GM10266 (cell line): Measurements from ENCODE around the gene PARD6B.

Experiments used
- DNase-seq: peaks from one replicate; pipeline ENCODE4 v3.0.0; 2012; ENCODE audit errors: extremely low spot score
- TF ChIP-seq, protein P1 (sequence below): IDR thresholded peaks from 2 replicates; pipeline ENCODE4 v1.5.1; 2012; ENCODE audit warnings: mild to moderate bottlenecking, low read depth; ENCODE audit not compliant: control insufficient read depth, insufficient read depth; ENCODE audit errors: missing control alignments

The PARD6B gene

GRCh38 chr20:50721881-50722281 lies 9.5 kb upstream of the PARD6B start:
- TF ChIP-seq, protein P1, sequence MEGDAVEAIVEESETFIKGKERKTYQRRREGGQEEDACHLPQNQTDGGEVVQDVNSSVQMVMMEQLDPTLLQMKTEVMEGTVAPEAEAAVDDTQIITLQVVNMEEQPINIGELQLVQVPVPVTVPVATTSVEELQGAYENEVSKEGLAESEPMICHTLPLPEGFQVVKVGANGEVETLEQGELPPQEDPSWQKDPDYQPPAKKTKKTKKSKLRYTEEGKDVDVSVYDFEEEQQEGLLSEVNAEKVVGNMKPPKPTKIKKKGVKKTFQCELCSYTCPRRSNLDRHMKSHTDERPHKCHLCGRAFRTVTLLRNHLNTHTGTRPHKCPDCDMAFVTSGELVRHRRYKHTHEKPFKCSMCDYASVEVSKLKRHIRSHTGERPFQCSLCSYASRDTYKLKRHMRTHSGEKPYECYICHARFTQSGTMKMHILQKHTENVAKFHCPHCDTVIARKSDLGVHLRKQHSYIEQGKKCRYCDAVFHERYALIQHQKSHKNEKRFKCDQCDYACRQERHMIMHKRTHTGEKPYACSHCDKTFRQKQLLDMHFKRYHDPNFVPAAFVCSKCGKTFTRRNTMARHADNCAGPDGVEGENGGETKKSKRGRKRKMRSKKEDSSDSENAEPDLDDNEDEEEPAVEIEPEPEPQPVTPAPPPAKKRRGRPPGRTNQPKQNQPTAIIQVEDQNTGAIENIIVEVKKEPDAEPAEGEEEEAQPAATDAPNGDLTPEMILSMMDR, result no peak
- DNase-seq, result no peak

DNA sequence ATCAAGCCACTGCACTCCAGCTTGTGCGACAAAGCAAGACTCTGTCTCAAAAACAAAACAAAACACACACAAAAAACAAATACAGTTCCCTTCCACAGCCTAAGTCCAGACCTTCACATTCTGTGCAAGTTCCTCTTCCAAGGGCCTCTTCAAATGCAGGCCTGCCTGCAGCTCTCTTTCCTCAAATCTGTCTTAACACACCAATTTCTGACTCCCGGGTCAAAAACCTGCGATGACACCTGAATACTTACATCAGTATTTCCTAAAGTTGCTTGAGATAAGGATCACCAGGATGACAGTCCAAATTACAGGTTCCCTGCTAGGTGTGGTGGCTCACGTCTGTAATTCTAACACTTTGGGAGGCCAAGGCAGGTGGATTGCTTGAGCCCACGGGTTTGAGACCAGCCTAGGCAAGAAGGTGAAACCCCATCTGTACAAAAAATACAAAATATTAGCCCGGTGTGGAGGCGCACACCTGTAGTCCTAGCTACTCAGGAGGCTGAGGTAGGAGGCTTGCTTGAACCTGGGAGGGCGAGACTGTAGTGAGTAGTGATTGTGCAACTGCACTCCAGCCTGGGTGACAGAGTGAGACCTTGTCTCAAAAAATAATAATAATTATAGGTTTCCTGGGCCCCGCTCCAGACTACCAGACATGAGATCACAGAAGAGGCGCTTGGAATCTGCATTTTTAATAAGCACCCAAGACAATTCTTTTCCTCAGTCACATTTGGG lies 8.8 kb upstream of the PARD6B start:
- DNase-seq, result no peak
- TF ChIP-seq, protein P1, result no peak

- TF ChIP-seq, protein P1, result no peak
- no peak for DNase-seq
These were observed 7.7 kb upstream of the PARD6B start for GRCh38 chr20:50723672-50724071.

DNA sequence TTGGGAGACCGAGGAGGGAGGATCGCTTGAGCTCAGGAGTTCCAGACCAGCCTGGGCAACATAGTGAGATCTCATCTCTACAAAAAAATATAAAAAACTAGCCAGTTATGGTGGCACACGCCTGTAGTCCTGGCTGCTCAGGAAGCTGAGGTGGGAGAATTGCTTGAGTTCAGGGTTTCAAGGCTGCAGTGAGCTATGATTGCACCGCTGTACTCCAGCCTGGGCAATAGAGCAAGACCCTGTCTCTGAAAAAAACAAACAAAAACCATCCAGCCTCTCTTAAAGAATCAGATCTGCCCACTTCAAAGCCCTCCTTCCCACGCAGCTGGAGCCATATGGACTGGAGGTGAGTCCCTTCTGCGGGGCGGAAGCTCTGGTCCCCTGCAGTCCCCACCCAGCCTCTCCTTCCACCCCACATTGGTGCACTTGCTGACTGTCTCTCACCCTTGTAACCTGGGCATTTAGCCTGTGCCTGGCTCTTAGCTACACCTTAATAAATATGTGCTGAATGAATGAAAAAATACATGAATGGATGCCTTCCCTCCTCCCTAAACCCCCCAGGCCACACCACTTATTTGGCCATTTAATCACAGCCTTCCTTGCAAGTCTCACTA lies 7.2 kb upstream of the PARD6B start:
- TF ChIP-seq, protein P1, result no peak
- no peak for DNase-seq

- peak; percentile 32 for DNase-seq
- TF ChIP-seq, protein P1, result no peak
These were observed 6.3 kb upstream of the PARD6B start for GRCh38 chr20:50724851-50725723.

GRCh38 chr20:50725724-50726005 lies 5.7 kb upstream of the PARD6B start:
- no peak for DNase-seq
- TF ChIP-seq, protein P1, result no peak
